Neural cell (in vitro differentiated cells): ENCODE results near the gene VPS26B. TPM values are rescaled to one million over a fixed set of nuclear protein-coding genes. Genes with fewer than 3 reads are reported as not detected.

ENCODE experiments used
- H2AFZ ChIP-seq: fragments of 200-600, 300-800 bp; sonication (generic), shearing (Covaris generic); 2 replicates; pipeline ENCODE4 v1.6.0; 2014; ENCODE audit warnings: low read depth, mild to moderate bottlenecking, antibody characterized with exemption, low read length, moderate library complexity
- H3F3A ChIP-seq: fragments of 200-600 bp; shearing (Covaris generic); 2 replicates; pipeline ENCODE4 v1.6.1; 2016; ENCODE audit warnings: mild to moderate bottlenecking, moderate library complexity, mixed read lengths, antibody characterized with exemption, low read length; ENCODE audit not compliant: insufficient read depth, poor library complexity, severe bottlenecking
- H3K27ac ChIP-seq: fragments of 200-600, 300-800 bp; sonication (generic), shearing (Covaris generic); 2 replicates; pipeline ENCODE4 v1.5.1; 2014; ENCODE audit warnings: mild to moderate bottlenecking, low read length, moderate library complexity
- H3K27me3 ChIP-seq: fragments of 300-800, 200-600 bp; sonication (generic), shearing (Covaris generic); 2 replicates; pipeline ENCODE4 v1.6.0; 2014; ENCODE audit warnings: mild to moderate bottlenecking, low read depth, low read length, moderate library complexity; ENCODE audit not compliant: insufficient read depth
- H3K36me3 ChIP-seq: fragments of 300-800, 200-600 bp; sonication (generic), shearing (Covaris generic); 2 replicates; pipeline ENCODE4 v1.5.1; 2014; ENCODE audit warnings: mild to moderate bottlenecking, antibody characterized with exemption, low read length, moderate library complexity; ENCODE audit not compliant: insufficient read depth
- H3K4me2 ChIP-seq: fragments of 300-800, 200-600 bp; sonication (generic), shearing (Covaris generic); 2 replicates; pipeline ENCODE4 v1.6.0; 2014; ENCODE audit warnings: mild to moderate bottlenecking, low read length
- H3K4me3 ChIP-seq: fragments of 300-800, 200-600 bp; sonication (generic), shearing (Covaris generic); 2 replicates; pipeline ENCODE4 v1.5.1; 2014; ENCODE audit warnings: mild to moderate bottlenecking, low read length, moderate library complexity
- H3K79me2 ChIP-seq: fragments of 200-600 bp; shearing (Covaris generic); replicated peaks from 2 replicates; pipeline ENCODE4 v1.6.0; 2014; ENCODE audit warnings: mild to moderate bottlenecking, low read length, moderate library complexity; ENCODE audit not compliant: insufficient read depth
- H3K9ac ChIP-seq: fragments of 300-800, 200-600 bp; sonication (generic), shearing (Covaris generic); 2 replicates; pipeline ENCODE4 v1.6.1; 2016; ENCODE audit warnings: mild to moderate bottlenecking, low read length, mixed read lengths
- H3K9me2 ChIP-seq: fragments of 200-600 bp; shearing (Covaris generic); 2 replicates; pipeline ENCODE4 v1.6.1; 2016; ENCODE audit warnings: mild to moderate bottlenecking, low read length, mixed read lengths; ENCODE audit not compliant: insufficient read depth
- H3K9me3 ChIP-seq: fragments of 200-600, 300-800 bp; sonication (generic), shearing (Covaris generic); 2 replicates; pipeline ENCODE4 v1.6.1; 2016; ENCODE audit warnings: mild to moderate bottlenecking, mixed run types, low read length, moderate library complexity, mixed read lengths
- H4K20me1 ChIP-seq: fragments of 200-600 bp; shearing (Covaris generic); 2 replicates; pipeline ENCODE4 v1.6.1; 2016; ENCODE audit warnings: mild to moderate bottlenecking, mixed run types; ENCODE audit not compliant: insufficient read depth
- EP300 ChIP-seq: fragments of 450-650 bp; conservative IDR thresholded peaks from 2 replicates; pipeline ENCODE4 v1.6.1; 2014; ENCODE audit warnings: antibody characterized with exemption, mild to moderate bottlenecking, moderate library complexity; ENCODE audit not compliant: poor library complexity, severe bottlenecking
- EZH2 ChIP-seq: fragments of 200-600, 300-800 bp; shearing (Covaris generic), sonication (generic); IDR thresholded peaks from 2 replicates; pipeline ENCODE4 v1.6.1; 2014; ENCODE audit warnings: antibody characterized with exemption, low read length, borderline replicate concordance, mild to moderate bottlenecking; ENCODE audit not compliant: insufficient read depth, poor library complexity, severe bottlenecking
- MXI1 ChIP-seq: fragments of 450-650 bp; conservative IDR thresholded peaks from 2 replicates; pipeline ENCODE4 v1.6.1; 2014; ENCODE audit warnings: antibody characterized with exemption, mild to moderate bottlenecking; ENCODE audit not compliant: poor library complexity, severe bottlenecking
- POLR2AphosphoS5 ChIP-seq: IDR thresholded peaks from 2 replicates; pipeline ENCODE4 v1.6.1; 2012
- RAD21 ChIP-seq: fragments of 450-650 bp; conservative IDR thresholded peaks from 2 replicates; pipeline ENCODE4 v1.6.1; 2014; ENCODE audit warnings: antibody characterized with exemption, mild to moderate bottlenecking, moderate library complexity
- SMC3 ChIP-seq: fragments of 450-650 bp; conservative IDR thresholded peaks from 2 replicates; pipeline ENCODE4 v1.6.1; 2014; ENCODE audit warnings: antibody characterized with exemption, mild to moderate bottlenecking, moderate library complexity; ENCODE audit not compliant: poor library complexity
- TAF1 ChIP-seq: IDR thresholded peaks from 2 replicates; pipeline ENCODE4 v1.6.1; 2012; ENCODE audit warnings: low read depth
- polyA plus RNA-seq: library from polyadenylated mRNA; depleted of rRNA; stranded (reverse); fragments of >200 nt; gene quantifications from 2 replicates; pipeline ENCODE4 v1.2.3, GENCODE V29; 2014
- TF ChIP-seq, protein P1 (sequence below): IDR thresholded peaks from 2 replicates; pipeline ENCODE4 v1.6.1; 2012; ENCODE audit warnings: borderline replicate concordance
- TF ChIP-seq, protein P2 (sequence below): fragments of 450-650 bp; IDR thresholded peaks from 2 replicates; pipeline ENCODE4 v1.5.1; 2014; ENCODE audit warnings: antibody characterized with exemption, mild to moderate bottlenecking, moderate library complexity; ENCODE audit not compliant: poor library complexity, severe bottlenecking

VPS26B gene
- polyA plus RNA-seq, 1 donor from 2014 or later: 72.6 TPM

DNA sequence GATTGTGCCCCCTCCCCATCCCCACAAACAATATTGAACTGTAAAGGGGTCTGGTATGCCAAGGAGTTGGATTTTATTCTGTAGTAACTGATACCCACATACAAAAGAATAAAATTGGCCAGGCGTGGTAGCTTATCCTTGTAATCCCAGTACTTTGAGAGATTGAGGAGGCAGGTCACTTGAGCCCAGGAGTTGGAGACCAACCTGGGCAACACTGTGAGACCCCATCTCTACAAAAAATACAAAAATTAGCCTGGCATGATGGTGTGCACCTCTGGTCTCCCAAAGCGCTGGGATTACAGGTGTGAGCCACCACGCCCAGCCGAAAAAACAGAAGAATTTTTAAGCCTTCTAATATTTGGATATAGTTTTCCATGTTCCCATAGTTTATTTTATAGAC, 47.5 kb downstream of the VPS26B start:
- Histone ChIP-seq H3K9me2 (no peaks in the 10 kb centered on the region), H3K4me2 (no peak overlapping the region), H3K79me2 (no peaks in the 10 kb centered on the region), H3K9ac (no peak overlapping the region), H4K20me1 (no peaks in the 10 kb centered on the region), H3K4me3 (no peak overlapping the region), H3K9me3 (no peaks in the 10 kb centered on the region), H2AFZ (no peak overlapping the region), H3F3A (no peaks in the 10 kb centered on the region), H3K27ac (no peak overlapping the region), H3K36me3 (no peaks in the 10 kb centered on the region), H3K27me3 (peaks cover 38% of the 10 kb centered on the region)
- TF ChIP-seq SMC3 (no peak), EZH2 (no peak), EP300 (no peak), RAD21 (no peak), POLR2AphosphoS5 (no peak), MXI1 (no peak), TAF1 (no peak)
- TF ChIP-seq, protein P1, sequence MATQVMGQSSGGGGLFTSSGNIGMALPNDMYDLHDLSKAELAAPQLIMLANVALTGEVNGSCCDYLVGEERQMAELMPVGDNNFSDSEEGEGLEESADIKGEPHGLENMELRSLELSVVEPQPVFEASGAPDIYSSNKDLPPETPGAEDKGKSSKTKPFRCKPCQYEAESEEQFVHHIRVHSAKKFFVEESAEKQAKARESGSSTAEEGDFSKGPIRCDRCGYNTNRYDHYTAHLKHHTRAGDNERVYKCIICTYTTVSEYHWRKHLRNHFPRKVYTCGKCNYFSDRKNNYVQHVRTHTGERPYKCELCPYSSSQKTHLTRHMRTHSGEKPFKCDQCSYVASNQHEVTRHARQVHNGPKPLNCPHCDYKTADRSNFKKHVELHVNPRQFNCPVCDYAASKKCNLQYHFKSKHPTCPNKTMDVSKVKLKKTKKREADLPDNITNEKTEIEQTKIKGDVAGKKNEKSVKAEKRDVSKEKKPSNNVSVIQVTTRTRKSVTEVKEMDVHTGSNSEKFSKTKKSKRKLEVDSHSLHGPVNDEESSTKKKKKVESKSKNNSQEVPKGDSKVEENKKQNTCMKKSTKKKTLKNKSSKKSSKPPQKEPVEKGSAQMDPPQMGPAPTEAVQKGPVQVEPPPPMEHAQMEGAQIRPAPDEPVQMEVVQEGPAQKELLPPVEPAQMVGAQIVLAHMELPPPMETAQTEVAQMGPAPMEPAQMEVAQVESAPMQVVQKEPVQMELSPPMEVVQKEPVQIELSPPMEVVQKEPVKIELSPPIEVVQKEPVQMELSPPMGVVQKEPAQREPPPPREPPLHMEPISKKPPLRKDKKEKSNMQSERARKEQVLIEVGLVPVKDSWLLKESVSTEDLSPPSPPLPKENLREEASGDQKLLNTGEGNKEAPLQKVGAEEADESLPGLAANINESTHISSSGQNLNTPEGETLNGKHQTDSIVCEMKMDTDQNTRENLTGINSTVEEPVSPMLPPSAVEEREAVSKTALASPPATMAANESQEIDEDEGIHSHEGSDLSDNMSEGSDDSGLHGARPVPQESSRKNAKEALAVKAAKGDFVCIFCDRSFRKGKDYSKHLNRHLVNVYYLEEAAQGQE: no peak
- TF ChIP-seq, protein P2, sequence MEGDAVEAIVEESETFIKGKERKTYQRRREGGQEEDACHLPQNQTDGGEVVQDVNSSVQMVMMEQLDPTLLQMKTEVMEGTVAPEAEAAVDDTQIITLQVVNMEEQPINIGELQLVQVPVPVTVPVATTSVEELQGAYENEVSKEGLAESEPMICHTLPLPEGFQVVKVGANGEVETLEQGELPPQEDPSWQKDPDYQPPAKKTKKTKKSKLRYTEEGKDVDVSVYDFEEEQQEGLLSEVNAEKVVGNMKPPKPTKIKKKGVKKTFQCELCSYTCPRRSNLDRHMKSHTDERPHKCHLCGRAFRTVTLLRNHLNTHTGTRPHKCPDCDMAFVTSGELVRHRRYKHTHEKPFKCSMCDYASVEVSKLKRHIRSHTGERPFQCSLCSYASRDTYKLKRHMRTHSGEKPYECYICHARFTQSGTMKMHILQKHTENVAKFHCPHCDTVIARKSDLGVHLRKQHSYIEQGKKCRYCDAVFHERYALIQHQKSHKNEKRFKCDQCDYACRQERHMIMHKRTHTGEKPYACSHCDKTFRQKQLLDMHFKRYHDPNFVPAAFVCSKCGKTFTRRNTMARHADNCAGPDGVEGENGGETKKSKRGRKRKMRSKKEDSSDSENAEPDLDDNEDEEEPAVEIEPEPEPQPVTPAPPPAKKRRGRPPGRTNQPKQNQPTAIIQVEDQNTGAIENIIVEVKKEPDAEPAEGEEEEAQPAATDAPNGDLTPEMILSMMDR: no peak

DNA sequence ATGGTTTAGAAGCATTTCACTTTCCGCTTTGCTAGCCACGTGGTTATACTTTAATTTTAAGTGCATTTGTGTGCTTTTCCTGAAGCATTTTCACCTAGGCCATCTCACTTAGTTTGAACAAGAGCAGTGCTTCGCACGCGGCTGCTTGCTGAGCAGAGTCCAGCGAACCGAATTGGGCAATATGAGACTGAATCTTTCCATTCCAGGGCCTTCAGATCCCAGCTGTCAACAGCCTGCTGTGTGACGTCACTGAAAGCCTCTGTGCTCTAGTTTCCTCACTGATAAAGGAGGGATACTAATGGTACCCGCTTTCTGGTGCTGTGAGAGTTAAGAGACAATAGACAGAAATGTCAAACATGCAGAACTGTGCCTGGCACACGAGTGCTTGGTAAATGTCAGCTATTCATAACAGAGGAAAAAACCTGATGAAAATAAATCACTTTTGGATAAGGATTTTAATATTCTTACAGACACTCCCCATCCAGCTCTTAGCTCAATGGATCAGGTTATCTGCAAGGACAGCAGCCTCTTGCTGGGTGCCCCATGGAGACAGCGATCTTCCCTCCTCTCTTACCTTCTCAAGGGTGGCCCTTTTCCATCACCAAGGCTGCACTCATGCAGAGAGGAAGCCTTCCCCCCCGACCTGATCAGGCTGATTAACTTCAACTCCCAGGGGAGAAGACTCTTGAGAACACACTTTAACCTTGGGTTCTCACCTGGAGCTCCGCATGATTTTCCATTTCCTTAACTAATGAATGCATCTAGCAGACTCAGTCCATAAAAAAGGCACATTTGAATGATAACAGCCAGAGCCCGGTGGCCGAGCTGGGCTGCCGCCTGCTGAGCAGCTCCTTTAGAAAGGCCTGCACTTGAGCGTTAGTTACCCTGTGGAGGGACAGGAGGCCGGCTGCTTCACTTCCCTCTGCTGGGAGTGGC, 48.2 kb downstream of the VPS26B start:
- Histone ChIP-seq H3K9ac (no peak overlapping the region), H3K27ac (no peak overlapping the region), H3K36me3 (no peaks in the 10 kb centered on the region), H3K27me3 (peaks cover 45% of the 10 kb centered on the region), H3K4me3 (no peak overlapping the region), H2AFZ (no peak overlapping the region), H3K9me2 (no peaks in the 10 kb centered on the region), H3K4me2 (no peak overlapping the region), H3F3A (no peaks in the 10 kb centered on the region), H4K20me1 (no peaks in the 10 kb centered on the region), H3K79me2 (no peaks in the 10 kb centered on the region), H3K9me3 (no peaks in the 10 kb centered on the region)
- TF ChIP-seq, protein P2: no peak
- no peak for TF ChIP-seq EP300
- no peak for TF ChIP-seq MXI1
- no peak for TF ChIP-seq SMC3
- no peak for TF ChIP-seq POLR2AphosphoS5
- TF ChIP-seq EZH2: no peak
- no peak for TF ChIP-seq RAD21
- TF ChIP-seq, protein P1: no peak
- no peak for TF ChIP-seq TAF1
